Activated CD8-positive, alpha-beta memory T cell treated with anti-CD3 and anti-CD28 coated beads, Interleukin-2, amount 50 U/mL, for 24 hours (primary cell): ENCODE measurements around the gene CCDC39.

Source experiments
- DNase-seq: peaks from one replicate; pipeline ENCODE4 v3.0.0-alpha.2; 2020; ENCODE audit errors: extremely low read depth

CCDC39 gene

GRCh38 chr3:180679178-180680096 lies at the start of gene CCDC39:
CCDC39 (minus strand) TSS chr3:180679489; CDS start chr3:180679380, 109 bp downstream.
- peak; percentile 39 for DNase-seq

DNA sequence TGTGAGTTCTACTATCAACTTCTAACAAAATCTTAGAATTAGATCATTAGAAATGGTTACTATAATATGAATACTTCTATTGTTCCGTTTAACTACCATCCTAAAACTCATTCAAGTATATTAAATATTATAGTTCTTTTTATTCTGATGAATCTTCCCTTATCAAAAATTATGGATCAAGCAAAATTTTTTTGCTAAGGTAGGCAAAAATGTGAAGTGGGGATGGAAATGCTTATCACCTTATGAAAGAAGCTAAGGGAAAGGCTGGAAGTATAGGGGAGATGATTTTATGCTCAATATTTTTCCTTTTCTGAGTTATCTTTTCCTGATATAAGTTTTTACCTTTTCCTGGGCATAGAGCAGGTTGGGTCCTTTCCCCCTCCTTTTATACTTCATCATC lies 40.7 kb upstream of the CCDC39 start:
- DNase-seq = no peak

DNA sequence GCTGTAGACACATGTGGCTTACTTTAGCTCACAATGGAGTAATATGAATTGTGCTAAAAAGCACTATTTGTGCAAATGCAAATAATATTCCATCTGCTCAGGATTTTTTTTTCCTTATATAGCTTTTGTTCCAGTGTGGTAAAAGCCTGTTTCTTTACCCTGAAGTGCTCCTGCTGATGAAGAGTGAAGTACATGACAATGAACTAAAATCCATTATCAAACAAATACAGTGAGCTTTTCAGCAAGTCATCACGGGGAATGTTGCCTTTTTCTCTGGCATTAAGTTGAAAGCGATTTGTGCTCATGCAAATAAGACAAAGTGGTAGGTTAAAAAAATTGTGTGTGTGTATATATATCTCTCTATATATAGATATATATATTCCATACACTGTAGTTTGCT lies 28.6 kb upstream of the CCDC39 start:
- DNase-seq = no peak

GRCh38 chr3:180705619-180706018 lies 26.3 kb upstream of the CCDC39 start:
- DNase-seq = no peak

DNA sequence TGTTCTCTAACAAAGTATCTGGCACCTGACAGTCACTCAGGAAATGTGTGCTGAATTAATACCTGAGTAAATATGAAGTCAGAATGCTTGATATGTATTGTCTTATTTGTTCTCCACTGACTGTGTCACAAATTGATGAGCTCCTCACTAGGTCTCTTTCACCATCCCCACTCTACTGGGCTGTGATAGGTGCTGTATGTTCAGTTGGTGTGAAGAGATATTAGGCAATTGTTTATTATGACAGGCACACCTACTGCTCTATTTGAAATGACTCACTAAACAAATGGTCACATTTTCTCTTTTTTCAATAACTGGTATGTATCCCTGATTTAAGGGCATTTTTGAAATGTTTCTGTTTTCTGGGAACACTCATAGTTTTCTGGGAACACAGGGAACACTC lies 25.2 kb upstream of the CCDC39 start:
- no peak for DNase-seq

GRCh38 chr3:180700941-180701340 lies 21.7 kb upstream of the CCDC39 start:
- no peak for DNase-seq

DNA sequence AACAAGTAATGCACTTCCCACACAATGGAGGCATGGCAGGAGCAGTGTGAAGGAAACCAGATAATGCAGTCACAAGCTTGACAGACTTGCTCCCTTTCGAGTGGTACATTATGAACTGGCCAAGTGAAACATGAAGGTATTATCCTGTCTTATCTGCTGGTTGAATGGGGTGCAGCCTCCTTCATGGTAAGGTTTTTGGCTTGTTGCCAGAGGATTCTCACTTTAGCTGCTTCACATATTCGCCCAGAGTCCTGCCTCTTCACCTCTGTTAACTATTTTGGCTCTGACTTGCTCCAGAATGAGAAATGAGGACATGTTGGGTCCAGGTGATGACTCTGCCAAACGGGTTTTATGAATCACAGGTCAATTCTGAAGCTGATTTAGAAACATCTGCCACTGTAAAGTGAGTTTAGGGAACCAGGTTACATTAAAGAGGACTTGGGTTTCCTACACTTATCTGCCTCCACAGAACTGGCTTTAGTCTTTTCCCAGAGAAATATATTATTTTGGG lies 19.5 kb upstream of the CCDC39 start:
- no peak for DNase-seq

- no peak for DNase-seq
Observed at GRCh38 chr3:180694321-180694720, 15.0 kb upstream of the CCDC39 start.

DNA sequence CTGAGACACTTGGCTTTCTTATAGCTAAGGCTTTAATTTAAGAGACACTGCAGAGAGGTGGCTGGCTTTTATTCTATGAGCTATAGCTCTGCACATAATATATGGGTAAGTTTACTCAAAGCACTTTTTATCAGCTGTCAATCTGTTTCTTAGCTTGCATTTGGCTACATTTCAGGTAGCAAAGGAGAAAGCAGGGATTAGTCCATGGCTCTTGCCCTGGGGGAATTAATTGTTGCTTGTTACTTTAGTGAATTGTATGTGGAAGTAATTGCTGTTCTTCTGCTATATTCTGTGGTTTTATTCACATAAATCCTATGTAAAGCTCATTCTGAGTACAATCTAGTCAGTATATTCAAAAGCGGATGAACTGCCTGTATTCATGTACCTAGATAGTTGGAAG lies 14.4 kb upstream of the CCDC39 start:
- no peak for DNase-seq

- DNase-seq = no peak
Observed at GRCh38 chr3:180690061-180690460, 10.8 kb upstream of the CCDC39 start.

GRCh38 chr3:180684807-180685206 lies 5.5 kb upstream of the CCDC39 start:
- no peak for DNase-seq

GRCh38 chr3:180683816-180684215 lies 4.5 kb upstream of the CCDC39 start:
- no peak for DNase-seq

- no peak for DNase-seq
Observed at GRCh38 chr3:180680097-180680430, 775 bp upstream of the CCDC39 start.

- no peak for DNase-seq
Observed at GRCh38 chr3:180678231-180678630, 1.1 kb downstream of the CCDC39 start.

DNA sequence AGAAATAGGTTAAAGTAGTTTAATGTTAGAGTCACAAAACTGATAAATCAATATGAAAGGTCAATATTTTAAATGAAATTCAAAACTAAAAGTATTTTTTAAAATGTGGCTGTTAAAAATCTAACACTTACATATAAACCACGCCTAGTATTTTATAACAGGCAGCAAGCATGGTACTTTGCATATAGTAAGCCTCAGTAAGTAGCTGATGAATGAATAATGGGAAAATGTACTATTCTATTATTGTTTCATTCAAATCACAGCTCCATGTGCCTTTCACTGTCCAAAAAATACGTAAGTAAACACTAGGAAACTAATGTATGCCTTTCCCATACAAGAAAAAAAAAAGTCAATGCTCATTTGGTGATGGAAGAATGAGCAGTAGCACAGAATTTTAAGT lies 17.8 kb downstream of the CCDC39 start:
- DNase-seq = no peak

- DNase-seq = no peak
Observed at GRCh38 chr3:180657094-180657493, 22.2 kb downstream of the CCDC39 start.

GRCh38 chr3:180656406-180656805 lies 22.9 kb downstream of the CCDC39 start:
- DNase-seq = no peak

DNA sequence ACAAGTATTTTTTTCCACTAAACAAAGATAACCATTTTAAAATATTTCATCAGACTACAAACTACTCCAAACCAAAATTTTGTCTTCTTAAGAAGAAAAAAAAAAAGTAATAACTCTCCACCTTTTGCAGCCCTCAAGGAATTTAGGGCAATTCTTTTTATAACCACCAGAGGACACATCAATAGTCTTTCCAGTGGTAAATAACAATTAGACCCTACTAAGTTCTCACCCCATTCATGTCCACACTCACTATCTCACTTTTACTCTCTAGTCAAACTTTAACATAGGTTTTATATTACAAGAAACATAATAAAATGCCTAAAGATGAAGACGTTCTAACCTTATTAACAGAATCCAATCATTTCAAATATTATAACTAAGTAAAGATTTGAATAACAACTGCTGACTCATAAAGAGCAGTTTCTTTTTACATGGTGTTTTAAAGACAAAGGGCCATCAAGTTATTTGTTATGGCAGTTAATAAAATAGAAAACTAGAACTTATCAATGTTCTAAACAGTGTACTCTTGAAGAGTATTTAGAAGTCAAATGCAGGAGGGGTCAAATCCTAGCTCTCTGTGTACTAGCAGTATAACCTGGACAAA lies 33.0 kb downstream of the CCDC39 start:
- no peak for DNase-seq

DNA sequence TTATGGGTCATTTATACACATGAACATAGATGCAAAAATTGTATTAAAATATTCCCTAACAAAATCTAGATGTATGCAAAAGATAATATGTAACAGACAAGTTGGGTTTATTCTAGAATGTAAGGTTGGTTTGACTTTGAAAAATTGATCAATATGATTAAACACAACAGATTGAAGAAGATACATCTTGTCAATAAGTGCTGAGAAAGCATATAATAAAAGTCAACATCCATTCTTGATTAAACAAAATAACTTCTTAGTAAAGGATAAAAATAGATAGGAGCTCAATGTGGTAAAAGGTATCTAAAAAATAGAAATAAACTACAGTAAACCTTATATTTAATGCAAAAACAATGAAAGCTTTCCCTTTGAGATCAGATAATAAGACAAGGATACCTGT lies 38.3 kb downstream of the CCDC39 start:
- no peak for DNase-seq

DNA sequence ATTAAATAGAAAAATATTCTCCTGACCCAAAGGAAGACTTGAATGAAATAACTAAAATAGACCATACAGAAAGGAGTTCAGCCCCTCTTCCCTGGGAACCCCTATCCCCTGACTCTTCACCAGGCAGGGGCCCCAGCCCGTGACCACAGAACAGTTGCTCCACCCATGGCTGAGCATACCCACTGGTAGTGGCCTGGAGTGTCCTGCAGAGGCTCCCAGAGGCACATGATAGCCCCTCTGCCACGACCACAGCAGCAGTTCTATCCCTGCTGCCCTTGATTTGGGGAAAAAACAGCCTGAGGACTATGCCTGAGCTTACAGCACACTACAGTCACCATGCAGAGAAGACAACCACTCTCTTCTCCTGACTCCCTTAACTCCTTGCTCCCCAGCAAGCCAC lies 45.6 kb downstream of the CCDC39 start:
- DNase-seq = no peak

- DNase-seq = no peak
Observed at GRCh38 chr3:180631317-180631716, 48.0 kb downstream of the CCDC39 start.

- no peak for DNase-seq
Observed at GRCh38 chr3:180630371-180630770, 48.9 kb downstream of the CCDC39 start.

DNA sequence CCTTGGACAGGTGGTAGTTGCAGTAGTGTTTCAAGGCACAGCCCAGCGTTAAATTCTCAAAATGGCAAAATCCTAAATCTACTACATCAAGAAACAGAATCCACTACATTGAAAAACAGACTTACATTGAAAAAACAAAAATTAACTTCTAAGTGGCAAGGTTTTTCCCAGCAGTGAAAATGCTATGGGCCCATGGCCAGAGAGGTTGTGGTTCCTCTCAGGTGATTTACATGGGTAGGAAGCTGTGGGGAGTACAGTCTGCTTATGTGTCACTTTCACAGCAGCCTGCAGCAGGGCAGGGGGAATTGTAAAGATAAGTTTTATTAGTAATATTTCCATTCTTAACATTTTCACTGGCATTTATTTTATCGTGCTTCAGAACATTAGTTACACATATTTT lies 52.4 kb downstream of the CCDC39 start:
- no peak for DNase-seq
